ENCODE results near the gene RAB5A. TPM values are rescaled to one million over a fixed set of nuclear protein-coding genes. Genes with fewer than 3 reads are reported as not detected.
"Not testable (repeated sequence)": the region's sequence is repeated elsewhere in the genome, so short reads cannot be mapped to it uniquely, and the experiment has no call there.

RAB5A gene
- polyA plus RNA-seq, 1 of the 3 experiments (the other 2 are of a cell fraction) = 31.0 TPM

DNA sequence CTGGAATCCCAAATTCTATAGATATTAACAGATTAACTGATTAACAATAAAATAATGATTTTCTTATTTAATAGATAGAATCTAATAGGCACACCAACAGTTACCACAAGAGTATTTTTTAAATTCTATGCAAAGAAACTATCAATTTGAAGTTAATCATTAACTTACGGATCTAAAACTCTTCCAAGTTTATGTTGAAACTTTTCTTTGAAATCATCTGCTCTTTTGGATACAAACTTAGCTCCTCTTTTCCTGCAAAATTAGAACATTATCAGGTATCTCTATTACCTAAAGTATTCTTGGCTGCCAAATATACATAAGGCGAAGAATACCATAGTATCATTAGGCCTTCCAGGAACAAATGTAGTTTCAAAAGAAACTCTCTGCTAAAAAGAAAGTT, 47.6 kb upstream of the RAB5A start:
- ChIA-PET POLR2A (no interaction called here), CTCF (no interaction called here)
- Histone ChIP-seq H3K4me1 (ENCODE audit: control insufficient read depth in 1 of 2, insufficient read depth in 2 of 2, low read depth in 1 of 2, low read length in 1 of 2) (peaks cover 0 to 16% of the 10 kb centered on the region in 2 experiments; a peak in 1 of 4 replicates), H3F3A (replicated peaks; ENCODE audit: insufficient read depth) (peaks cover 4% of the 10 kb centered on the region), H3K9ac (0 out of 2 replicates have a peak overlapping the region, but pooled peaks have one; percentile 27), H3K27ac (ENCODE audit: low read depth in 2 of 2, low read length in 1 of 2) (peak overlapping the region in 1 of 2 experiments; percentile 54; a peak in 1 of 4 replicates), H3K9me2 (no peaks in the 10 kb centered on the region), H3K79me2 (ENCODE audit: insufficient read depth) (no peaks in the 10 kb centered on the region), H2AFZ (ENCODE audit: low read depth) (peak overlapping the region; percentile 56; the same call in 1 of the 2 replicates), H3K36me3 (replicated peaks in 1 of 2; ENCODE audit: control insufficient read depth in 1 of 2, insufficient read depth in 2 of 2, low read length in 1 of 2) (no peaks in the 10 kb centered on the region), H4K20me1 (ENCODE audit: insufficient read depth) (no peaks in the 10 kb centered on the region), H3K4me3 (ENCODE audit: low read depth in 2 of 2, low read length in 1 of 2) (no peak overlapping the region), H3K9me3 (no peaks in the 10 kb centered on the region), H3K4me2 (peak overlapping the region; percentile 34; the same call in 1 of the 2 replicates), H3K27me3 (ENCODE audit: insufficient read depth) (no peaks in the 10 kb centered on the region)
- WGBS (ENCODE audit: low lambda C conversion rate) = 94% methylated on average over 2 of the region's 2 CpGs
- TF ChIP-seq, protein P1, sequence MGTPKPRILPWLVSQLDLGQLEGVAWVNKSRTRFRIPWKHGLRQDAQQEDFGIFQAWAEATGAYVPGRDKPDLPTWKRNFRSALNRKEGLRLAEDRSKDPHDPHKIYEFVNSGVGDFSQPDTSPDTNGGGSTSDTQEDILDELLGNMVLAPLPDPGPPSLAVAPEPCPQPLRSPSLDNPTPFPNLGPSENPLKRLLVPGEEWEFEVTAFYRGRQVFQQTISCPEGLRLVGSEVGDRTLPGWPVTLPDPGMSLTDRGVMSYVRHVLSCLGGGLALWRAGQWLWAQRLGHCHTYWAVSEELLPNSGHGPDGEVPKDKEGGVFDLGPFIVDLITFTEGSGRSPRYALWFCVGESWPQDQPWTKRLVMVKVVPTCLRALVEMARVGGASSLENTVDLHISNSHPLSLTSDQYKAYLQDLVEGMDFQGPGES (IDR thresholded peaks at IDR 0.05; ENCODE audit: low read depth, low read length) = no peak
- no peak for TF ChIP-seq MXI1 (IDR thresholded peaks at IDR 0.05; ENCODE audit: low read depth, low read length)
- TF ChIP-seq TCF12 (IDR thresholded peaks at IDR 0.05) = no peak
- no peak for TF ChIP-seq TAF1 (IDR thresholded peaks at IDR 0.05; ENCODE audit: borderline replicate concordance, low read depth, low read length)
- TF ChIP-seq, protein P2, sequence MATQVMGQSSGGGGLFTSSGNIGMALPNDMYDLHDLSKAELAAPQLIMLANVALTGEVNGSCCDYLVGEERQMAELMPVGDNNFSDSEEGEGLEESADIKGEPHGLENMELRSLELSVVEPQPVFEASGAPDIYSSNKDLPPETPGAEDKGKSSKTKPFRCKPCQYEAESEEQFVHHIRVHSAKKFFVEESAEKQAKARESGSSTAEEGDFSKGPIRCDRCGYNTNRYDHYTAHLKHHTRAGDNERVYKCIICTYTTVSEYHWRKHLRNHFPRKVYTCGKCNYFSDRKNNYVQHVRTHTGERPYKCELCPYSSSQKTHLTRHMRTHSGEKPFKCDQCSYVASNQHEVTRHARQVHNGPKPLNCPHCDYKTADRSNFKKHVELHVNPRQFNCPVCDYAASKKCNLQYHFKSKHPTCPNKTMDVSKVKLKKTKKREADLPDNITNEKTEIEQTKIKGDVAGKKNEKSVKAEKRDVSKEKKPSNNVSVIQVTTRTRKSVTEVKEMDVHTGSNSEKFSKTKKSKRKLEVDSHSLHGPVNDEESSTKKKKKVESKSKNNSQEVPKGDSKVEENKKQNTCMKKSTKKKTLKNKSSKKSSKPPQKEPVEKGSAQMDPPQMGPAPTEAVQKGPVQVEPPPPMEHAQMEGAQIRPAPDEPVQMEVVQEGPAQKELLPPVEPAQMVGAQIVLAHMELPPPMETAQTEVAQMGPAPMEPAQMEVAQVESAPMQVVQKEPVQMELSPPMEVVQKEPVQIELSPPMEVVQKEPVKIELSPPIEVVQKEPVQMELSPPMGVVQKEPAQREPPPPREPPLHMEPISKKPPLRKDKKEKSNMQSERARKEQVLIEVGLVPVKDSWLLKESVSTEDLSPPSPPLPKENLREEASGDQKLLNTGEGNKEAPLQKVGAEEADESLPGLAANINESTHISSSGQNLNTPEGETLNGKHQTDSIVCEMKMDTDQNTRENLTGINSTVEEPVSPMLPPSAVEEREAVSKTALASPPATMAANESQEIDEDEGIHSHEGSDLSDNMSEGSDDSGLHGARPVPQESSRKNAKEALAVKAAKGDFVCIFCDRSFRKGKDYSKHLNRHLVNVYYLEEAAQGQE (IDR thresholded peaks at IDR 0.05; ENCODE audit: low read depth, low read length) = no peak
- no peak for TF ChIP-seq EP300 (IDR thresholded peaks at IDR 0.05; ENCODE audit: borderline replicate concordance in 1 of 2, low read depth in 1 of 2, low read length in 1 of 2)
- TF ChIP-seq SIN3A (IDR thresholded peaks at IDR 0.05; ENCODE audit: borderline replicate concordance, low read depth, low read length) = no peak
- no peak for TF ChIP-seq JUND (IDR thresholded peaks at IDR 0.05)
- TF ChIP-seq RFX5 (IDR thresholded peaks at IDR 0.05; ENCODE audit: low read length) = no peak
- TF ChIP-seq CHD2 (IDR thresholded peaks at IDR 0.05; ENCODE audit: low read length, partially characterized antibody) = no peak
- DNase-seq = no peak

DNA sequence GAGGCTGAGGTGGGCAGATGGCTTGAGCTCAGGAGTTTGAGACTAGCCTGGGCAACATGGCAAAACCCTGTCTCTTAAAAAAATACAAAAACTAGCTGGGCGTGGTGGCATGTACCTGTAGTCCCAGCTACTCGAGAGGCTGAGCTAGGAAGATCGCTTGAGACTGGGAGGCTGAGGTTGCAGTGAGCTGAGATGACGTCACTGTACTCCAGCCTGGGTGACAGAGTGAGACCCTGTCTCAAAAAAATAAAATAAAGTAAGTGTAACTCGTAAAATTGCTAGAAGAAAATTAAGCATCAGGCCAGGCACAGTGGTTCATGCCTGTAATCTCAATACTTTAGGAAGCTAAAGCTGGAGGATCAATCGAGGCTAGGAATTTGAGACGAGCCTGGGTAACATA, 47.1 kb upstream of the RAB5A start:
- H3K4me2 ChIP-seq, POLR2A ChIA-PET, H3K9me3 ChIP-seq: not testable (repeated sequence)

More for the DNA sequence above, 47.1 kb upstream of the RAB5A start:
- H4K20me1 ChIP-seq (ENCODE audit: insufficient read depth); DNase-seq; H3K36me3 ChIP-seq (replicated peaks in 1 of 2; ENCODE audit: control insufficient read depth in 1 of 2, insufficient read depth in 2 of 2, low read length in 1 of 2); H3K27ac ChIP-seq (ENCODE audit: low read depth in 2 of 2, low read length in 1 of 2); H3K9me2 ChIP-seq; H3K27me3 ChIP-seq (ENCODE audit: insufficient read depth); H3K4me3 ChIP-seq (ENCODE audit: low read depth in 2 of 2, low read length in 1 of 2); H3F3A ChIP-seq (replicated peaks; ENCODE audit: insufficient read depth); H3K79me2 ChIP-seq (ENCODE audit: insufficient read depth); CTCF ChIA-PET; H3K9ac ChIP-seq; H2AFZ ChIP-seq (ENCODE audit: low read depth): not testable (repeated sequence)
- WGBS (ENCODE audit: low lambda C conversion rate) = 91% methylated on average over 7 of the region's 7 CpGs
- peaks cover 0 to 16% of the 10 kb centered on the region in 2 experiments; a peak in 1 of 4 replicates for H3K4me1 ChIP-seq (ENCODE audit: control insufficient read depth in 1 of 2, insufficient read depth in 2 of 2, low read depth in 1 of 2, low read length in 1 of 2)

All from SK-N-SH (cell line).